Fibroblast of villous mesenchyme (primary cell): ENCODE results near the gene USP6NL. TPM values are rescaled to one million over a fixed set of nuclear protein-coding genes. Genes with fewer than 3 reads are reported as not detected.
A peak's percentile ranks its signal among the peaks of the same experiment; 100 is the strongest.

Experiments used
- DNase-seq: peaks from one replicate; pipeline ENCODE4 v3.0.0-alpha.2; 2010; ENCODE audit warnings: low read depth
- H3K4me3 ChIP-seq: 2 replicates; pipeline ENCODE4 v1.5.1; 2011; ENCODE audit warnings: low read depth, mild to moderate bottlenecking, low read length
- CTCF ChIP-seq: IDR thresholded peaks from 2 replicates; pipeline ENCODE4 v1.5.1; 2012; ENCODE audit warnings: low read depth, mild to moderate bottlenecking, low read length; ENCODE audit not compliant: insufficient read depth
- total RNA-seq: library from RNA; depleted of rRNA; stranded (reverse); fragments of >200 nt; gene quantifications from 2 replicates; pipeline ENCODE4 v1.2.3, GENCODE V29; 2012

The USP6NL gene
- total RNA-seq, 1 donor = 12.5 TPM

- DNase-seq = no peak
- no peak overlapping the region for H3K4me3 ChIP-seq
- TF ChIP-seq CTCF = peak; percentile 28
These were observed 156.4 kb downstream of the USP6NL start for GRCh38 chr10:11454958-11455566.

GRCh38 chr10:11454160-11454559 lies 157.3 kb downstream of the USP6NL start:
- no peak overlapping the region for H3K4me3 ChIP-seq
- TF ChIP-seq CTCF = no peak
- DNase-seq = no peak

GRCh38 chr10:11451640-11452260 lies 159.7 kb downstream of the USP6NL start:
- TF ChIP-seq CTCF = no peak
- no peak for DNase-seq
- H3K4me3 ChIP-seq = no peak overlapping the region

GRCh38 chr10:11450427-11450826 lies 161.0 kb downstream of the USP6NL start:
- no peak for DNase-seq
- no peak for TF ChIP-seq CTCF
- H3K4me3 ChIP-seq = no peak overlapping the region

GRCh38 chr10:11449761-11450160 lies 161.7 kb downstream of the USP6NL start:
- no peak overlapping the region for H3K4me3 ChIP-seq
- no peak for DNase-seq

GRCh38 chr10:11448545-11449244 lies 162.8 kb downstream of the USP6NL start:
- H3K4me3 ChIP-seq = no peak overlapping the region
- no peak for TF ChIP-seq CTCF
- no peak for DNase-seq

More at GRCh38 chr10:11449761-11450160, 161.7 kb downstream of the USP6NL start:
- TF ChIP-seq CTCF = no peak
